ENCODE results near the gene PLXNB3.

GRCh38 chrX:153731845-153732215 lies 32.2 kb upstream of the PLXNB3 start:
- no peak for TF ChIP-seq SUZ12 (IDR thresholded peaks at IDR 0.05; ENCODE audit: extremely low read depth, insufficient read depth, insufficient read length)
- no peak for TF ChIP-seq YY1 (IDR thresholded peaks at IDR 0.05; ENCODE audit: insufficient read depth, insufficient read length)
- no peak for TF ChIP-seq ZNF274 (IDR thresholded peaks at IDR 0.05; ENCODE audit: low read depth, low read length)
